ENCODE measurements around the gene TP53INP2. TPM values are rescaled to one million over a fixed set of nuclear protein-coding genes. Genes with fewer than 3 reads are reported as not detected.
A peak's percentile ranks its signal among the peaks of the same experiment; 100 is the strongest.
"Not testable (repeated sequence)": the region's sequence is repeated elsewhere in the genome, so short reads cannot be mapped to it uniquely, and the experiment has no call there.

TP53INP2 gene
- 4.1 TPM for polyA plus RNA-seq (2013, experiment 1 of 2)
- polyA plus RNA-seq (2013, experiment 2 of 2) = 4.0 TPM

- H2AK5ac ChIP-seq (ENCODE audit: low read depth, low read length) = peak within 1 kb of the TSS; percentile 58
- no peak within 1 kb of the TSS for H4K91ac ChIP-seq (ENCODE audit: low read depth, low read length, poor library complexity)
- H3K18ac ChIP-seq (ENCODE audit: low read length) = peak within 1 kb of the TSS; percentile 95
- no peak within 1 kb of the TSS for H3K27ac ChIP-seq (replicated peaks; ENCODE audit: low read length)
- no peak within 1 kb of the TSS for H2BK12ac ChIP-seq (ENCODE audit: low read length)
- H3K14ac ChIP-seq (ENCODE audit: low read length) = no peak within 1 kb of the TSS
- peaks cover 0 to 38% (median 14%) of the 10 kb centered on the region in 3 experiments for H3K27me3 ChIP-seq (ENCODE audit: control insufficient read depth in 3 of 3, insufficient read depth in 3 of 3, low read depth in 1 of 3, low read length in 3 of 3)
- H3K9ac ChIP-seq (ENCODE audit: low read depth, low read length, poor library complexity) = peak within 1 kb of the TSS; percentile 79
- peak within 1 kb of the TSS; percentile 62 for H3K23ac ChIP-seq (ENCODE audit: low read depth, low read length, poor library complexity)
- no peak within 1 kb of the TSS for H3K4ac ChIP-seq (ENCODE audit: low read length)
- peaks cover 2 to 6% of the 10 kb centered on the region in 2 donors for H3K4me1 ChIP-seq (ENCODE audit: control insufficient read depth in 2 of 2, insufficient read depth in 1 of 2, low read depth in 1 of 2, low read length in 2 of 2)
- no peak within 1 kb of the TSS for H2BK5ac ChIP-seq (ENCODE audit: low read length)
- peak; percentile 86 for DNase-seq (ENCODE audit: low spot score)
- H3K36me3 ChIP-seq (replicated peaks in 1 of 2; ENCODE audit: control insufficient read depth in 2 of 2, insufficient read depth in 2 of 2, low read length in 2 of 2) = no peaks in the 10 kb centered on the region
- peak within 1 kb of the TSS; percentile 75 for H3K4me2 ChIP-seq (ENCODE audit: insufficient read depth, low read length, poor library complexity, severe bottlenecking)
- no peaks in the 10 kb centered on the region for H3K79me1 ChIP-seq (ENCODE audit: low read depth, low read length)
- peak within 1 kb of the TSS; percentile 69 for H2BK120ac ChIP-seq (ENCODE audit: low read depth, low read length)
- no peaks in the 10 kb centered on the region for H3K9me3 ChIP-seq (replicated peaks in 1 of 2; ENCODE audit: control insufficient read depth in 2 of 2, insufficient read depth in 1 of 2, low read depth in 1 of 2, low read length in 2 of 2)
- WGBS, 2 donors (ENCODE audit: extremely low coverage in 2 of 2, insufficient read length in 2 of 2, insufficient replicate concordance in 1 of 2) = no CpG with 5 or more reads among the region's 82 CpGs
- H4K8ac ChIP-seq (ENCODE audit: low read depth, low read length) = no peak within 1 kb of the TSS
- peak within 1 kb of the TSS; percentile 75 for H2BK15ac ChIP-seq (ENCODE audit: low read length)
- peak within 1 kb of the TSS; percentile 83 to 89 for H3K4me3 ChIP-seq (ENCODE audit: low read length in 2 of 2)
- peak within 1 kb of the TSS; percentile 100 for H2AFZ ChIP-seq (ENCODE audit: low read length)
Measured at GRCh38 chr20:34704177-34705007, at the start of gene TP53INP2. Gene TP53INP2, plus strand, starts transcription at chr20:34704344. Its CDS starts 4,396 bp downstream, at chr20:34708740.

- not testable (repeated sequence) for H2BK120ac ChIP-seq (ENCODE audit: low read depth, low read length); H3K14ac ChIP-seq (ENCODE audit: low read length); H3K18ac ChIP-seq (ENCODE audit: low read length); H4K91ac ChIP-seq (ENCODE audit: low read depth, low read length, poor library complexity); H2BK5ac ChIP-seq (ENCODE audit: low read length); H3K4me3 ChIP-seq (ENCODE audit: low read length in 2 of 2); H2BK15ac ChIP-seq (ENCODE audit: low read length); H2AK5ac ChIP-seq (ENCODE audit: low read depth, low read length); H3K27me3 ChIP-seq (ENCODE audit: control insufficient read depth in 3 of 3, insufficient read depth in 3 of 3, low read depth in 1 of 3, low read length in 3 of 3); H3K4me2 ChIP-seq (ENCODE audit: insufficient read depth, low read length, poor library complexity, severe bottlenecking); H2BK12ac ChIP-seq (ENCODE audit: low read length); H3K9me3 ChIP-seq (replicated peaks in 1 of 2; ENCODE audit: control insufficient read depth in 2 of 2, insufficient read depth in 1 of 2, low read depth in 1 of 2, low read length in 2 of 2); H3K9ac ChIP-seq (ENCODE audit: low read depth, low read length, poor library complexity); H4K8ac ChIP-seq (ENCODE audit: low read depth, low read length); H3K27ac ChIP-seq (replicated peaks; ENCODE audit: low read length); H3K23ac ChIP-seq (ENCODE audit: low read depth, low read length, poor library complexity); DNase-seq (ENCODE audit: low spot score); H3K79me1 ChIP-seq (ENCODE audit: low read depth, low read length); H3K4ac ChIP-seq (ENCODE audit: low read length); H2AFZ ChIP-seq (ENCODE audit: low read length); H3K4me1 ChIP-seq (ENCODE audit: control insufficient read depth in 2 of 2, insufficient read depth in 1 of 2, low read depth in 1 of 2, low read length in 2 of 2)
- peaks cover 3 to 22% of the 10 kb centered on the region in 2 donors for H3K36me3 ChIP-seq (replicated peaks in 1 of 2; ENCODE audit: control insufficient read depth in 2 of 2, insufficient read depth in 2 of 2, low read length in 2 of 2)
- WGBS, 2 donors (ENCODE audit: extremely low coverage in 2 of 2, insufficient read length in 2 of 2, insufficient replicate concordance in 1 of 2) = no CpG with 5 or more reads among the region's 31 CpGs
Measured at GRCh38 chr20:34658654-34659053, 45.5 kb upstream of the TP53INP2 start.

DNA sequence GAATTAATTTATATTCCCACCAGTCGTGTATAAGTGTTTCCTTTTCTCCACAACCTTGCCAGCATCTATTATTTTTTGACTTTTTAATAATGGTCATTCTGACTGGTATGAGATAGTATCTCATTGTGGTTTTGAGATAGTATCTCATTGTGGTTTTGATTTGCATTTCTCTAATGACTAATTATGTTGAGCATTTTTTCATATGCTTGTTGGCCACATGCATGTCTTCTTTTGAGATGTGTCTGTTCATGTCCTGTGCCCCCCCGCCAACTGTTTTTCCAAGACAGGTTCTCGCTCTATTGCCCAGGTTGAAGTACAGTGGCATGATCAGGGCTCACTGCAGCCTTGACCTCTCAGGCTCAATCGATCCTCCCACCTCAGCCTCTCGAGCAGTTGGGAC, 42.3 kb upstream of the TP53INP2 start:
- no CpG with 5 or more reads among the region's 5 CpGs for whole genome bisulfite sequencing, 2 donors (ENCODE audit: extremely low coverage in 2 of 2, insufficient read length in 2 of 2, insufficient replicate concordance in 1 of 2)
- DNase-seq (ENCODE audit: low spot score); H3K27ac ChIP-seq (replicated peaks; ENCODE audit: low read length); H3K23ac ChIP-seq (ENCODE audit: low read depth, low read length, poor library complexity); H3K27me3 ChIP-seq (ENCODE audit: control insufficient read depth in 3 of 3, insufficient read depth in 3 of 3, low read depth in 1 of 3, low read length in 3 of 3); H3K18ac ChIP-seq (ENCODE audit: low read length); H2BK15ac ChIP-seq (ENCODE audit: low read length); H2AFZ ChIP-seq (ENCODE audit: low read length); H3K4me1 ChIP-seq (ENCODE audit: control insufficient read depth in 2 of 2, insufficient read depth in 1 of 2, low read depth in 1 of 2, low read length in 2 of 2); H4K8ac ChIP-seq (ENCODE audit: low read depth, low read length); H3K4me2 ChIP-seq (ENCODE audit: insufficient read depth, low read length, poor library complexity, severe bottlenecking); H2BK12ac ChIP-seq (ENCODE audit: low read length); H2BK120ac ChIP-seq (ENCODE audit: low read depth, low read length); H2AK5ac ChIP-seq (ENCODE audit: low read depth, low read length); H4K91ac ChIP-seq (ENCODE audit: low read depth, low read length, poor library complexity); H3K9me3 ChIP-seq (replicated peaks in 1 of 2; ENCODE audit: control insufficient read depth in 2 of 2, insufficient read depth in 1 of 2, low read depth in 1 of 2, low read length in 2 of 2); H2BK5ac ChIP-seq (ENCODE audit: low read length); H3K4ac ChIP-seq (ENCODE audit: low read length); H3K4me3 ChIP-seq (ENCODE audit: low read length in 2 of 2); H3K9ac ChIP-seq (ENCODE audit: low read depth, low read length, poor library complexity); H3K79me1 ChIP-seq (ENCODE audit: low read depth, low read length); H3K14ac ChIP-seq (ENCODE audit: low read length): not testable (repeated sequence)
- H3K36me3 ChIP-seq (replicated peaks in 1 of 2; ENCODE audit: control insufficient read depth in 2 of 2, insufficient read depth in 2 of 2, low read length in 2 of 2) = peaks cover 3 to 10% of the 10 kb centered on the region in 2 donors

DNA sequence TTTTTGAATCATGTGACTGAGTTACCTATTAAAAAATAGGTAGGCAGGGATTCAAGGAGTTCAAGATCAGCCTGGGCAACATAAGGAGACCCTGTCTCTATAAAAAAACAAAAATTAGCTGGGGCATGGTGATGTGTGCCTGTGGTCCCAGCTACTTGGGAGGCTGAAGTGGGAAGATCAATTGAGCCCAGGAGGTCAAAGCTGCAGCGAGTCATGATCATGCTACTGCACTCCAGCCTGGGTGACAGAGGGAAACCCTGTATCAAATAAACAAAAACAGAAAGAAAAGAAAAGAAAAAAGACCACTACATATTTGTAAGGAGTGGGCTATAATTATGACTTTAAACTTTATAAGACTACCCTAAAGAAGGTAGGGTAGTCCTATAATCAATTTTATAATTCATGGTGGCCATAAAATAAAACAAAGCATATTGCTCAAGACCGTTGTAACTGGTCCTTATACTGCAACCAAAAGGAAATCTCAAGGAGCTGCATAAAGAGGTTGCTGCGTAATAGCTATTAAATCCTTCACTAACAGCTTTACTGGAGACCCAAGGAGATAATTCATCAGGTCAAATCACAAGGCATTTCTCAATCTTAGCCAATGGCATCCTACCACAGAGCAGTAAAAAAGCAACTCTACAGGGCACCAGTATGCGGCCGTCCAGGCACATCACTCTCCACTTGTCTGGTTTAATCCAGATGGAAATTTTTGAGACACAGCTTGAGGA, 40.8 kb upstream of the TP53INP2 start:
- no peak overlapping the region for H3K4me3 ChIP-seq (ENCODE audit: low read length in 2 of 2)
- peaks cover 3% of the 10 kb centered on the region for H3K79me1 ChIP-seq (ENCODE audit: low read depth, low read length)
- H3K36me3 ChIP-seq (replicated peaks in 1 of 2; ENCODE audit: control insufficient read depth in 2 of 2, insufficient read depth in 2 of 2, low read length in 2 of 2) = peaks cover 0 to 3% of the 10 kb centered on the region in 2 donors
- no peak overlapping the region for H4K91ac ChIP-seq (ENCODE audit: low read depth, low read length, poor library complexity)
- WGBS, 2 donors (ENCODE audit: extremely low coverage in 2 of 2, insufficient read length in 2 of 2, insufficient replicate concordance in 1 of 2) = no CpG with 5 or more reads among the region's 5 CpGs
- no peak overlapping the region for H2BK12ac ChIP-seq (ENCODE audit: low read length)
- H4K8ac ChIP-seq (ENCODE audit: low read depth, low read length) = no peak overlapping the region
- no peak overlapping the region for H3K4ac ChIP-seq (ENCODE audit: low read length)
- no peak overlapping the region for H3K14ac ChIP-seq (ENCODE audit: low read length)
- no peak overlapping the region for H2BK120ac ChIP-seq (ENCODE audit: low read depth, low read length)
- DNase-seq (ENCODE audit: low spot score) = no peak
- H3K27me3 ChIP-seq (ENCODE audit: control insufficient read depth in 3 of 3, insufficient read depth in 3 of 3, low read depth in 1 of 3, low read length in 3 of 3) = no peaks in the 10 kb centered on the region
- no peak overlapping the region for H2AFZ ChIP-seq (ENCODE audit: low read length)
- H2BK5ac ChIP-seq (ENCODE audit: low read length) = no peak overlapping the region
- no peak overlapping the region for H3K4me2 ChIP-seq (ENCODE audit: insufficient read depth, low read length, poor library complexity, severe bottlenecking)
- no peaks in the 10 kb centered on the region for H3K4me1 ChIP-seq (ENCODE audit: control insufficient read depth in 2 of 2, insufficient read depth in 1 of 2, low read depth in 1 of 2, low read length in 2 of 2)
- H3K9me3 ChIP-seq (replicated peaks in 1 of 2; ENCODE audit: control insufficient read depth in 2 of 2, insufficient read depth in 1 of 2, low read depth in 1 of 2, low read length in 2 of 2) = no peaks in the 10 kb centered on the region
- no peak overlapping the region for H3K9ac ChIP-seq (ENCODE audit: low read depth, low read length, poor library complexity)
- H3K23ac ChIP-seq (ENCODE audit: low read depth, low read length, poor library complexity) = no peak overlapping the region
- H3K18ac ChIP-seq (ENCODE audit: low read length) = no peak overlapping the region
- no peak overlapping the region for H2BK15ac ChIP-seq (ENCODE audit: low read length)
- no peak overlapping the region for H3K27ac ChIP-seq (replicated peaks; ENCODE audit: low read length)
- no peak overlapping the region for H2AK5ac ChIP-seq (ENCODE audit: low read depth, low read length)

All from neuronal stem cell (in vitro differentiated cells).